HG02981 (cell line): ENCODE measurements around the gene COTL1.
"Not testable (repeated sequence)": the region's sequence is repeated elsewhere in the genome, so short reads cannot be mapped to it uniquely, and the experiment has no call there.

Experiments
- ATAC-seq: cut with Tn5 transposase; IDR thresholded peaks from one replicate; pipeline ENCODE4 v1.9.1; 2021; ENCODE audit warnings: mild to moderate bottlenecking, moderate library complexity; ENCODE audit not compliant: unreplicated experiment

The COTL1 gene

GRCh38 chr16:84574191-84574590 is 43.7 kb downstream of the COTL1 start:
- no peak for ATAC-seq

- ATAC-seq, result no peak
These were observed 45.8 kb downstream of the COTL1 start for GRCh38 chr16:84572096-84572495.

GRCh38 chr16:84571506-84571905 is 46.4 kb downstream of the COTL1 start:
- ATAC-seq, result no peak

GRCh38 chr16:84570739-84571403 is 47.0 kb downstream of the COTL1 start:
- no peak for ATAC-seq

- ATAC-seq, result no peak
These were observed 48.4 kb downstream of the COTL1 start for GRCh38 chr16:84569382-84569987.

- no peak for ATAC-seq
These were observed 49.8 kb downstream of the COTL1 start for GRCh38 chr16:84568066-84568465.

GRCh38 chr16:84567286-84567962 is 50.5 kb downstream of the COTL1 start:
- no peak for ATAC-seq

GRCh38 chr16:84566545-84567257 is 51.2 kb downstream of the COTL1 start:
- ATAC-seq, result no peak

- no peak for ATAC-seq
These were observed 52.0 kb downstream of the COTL1 start for GRCh38 chr16:84565669-84566495.

- ATAC-seq, result no peak
These were observed 54.0 kb downstream of the COTL1 start for GRCh38 chr16:84563786-84564420.

GRCh38 chr16:84563064-84563715 is 54.7 kb downstream of the COTL1 start:
- ATAC-seq, result no peak

GRCh38 chr16:84562174-84562815 is 55.6 kb downstream of the COTL1 start:
- no peak for ATAC-seq

- no peak for ATAC-seq
These were observed 56.6 kb downstream of the COTL1 start for GRCh38 chr16:84561291-84561690.

- ATAC-seq, result no peak
These were observed 57.6 kb downstream of the COTL1 start for GRCh38 chr16:84560269-84560668.

- ATAC-seq, result no peak
These were observed 58.5 kb downstream of the COTL1 start for GRCh38 chr16:84559311-84559932.

- ATAC-seq, result not testable (repeated sequence)
These were observed 59.0 kb downstream of the COTL1 start for GRCh38 chr16:84558850-84559249.

GRCh38 chr16:84557504-84557903 is 60.4 kb downstream of the COTL1 start:
- no peak for ATAC-seq

- no peak for ATAC-seq
These were observed 60.8 kb downstream of the COTL1 start for GRCh38 chr16:84557059-84557458.
